Mammary epithelial cell (primary cell): Measurements from ENCODE around the gene TRIM51.

Experiments used
- CTCF ChIP-seq, 2 donors: IDR thresholded peaks in 1 of 2; conservative IDR thresholded peaks in 1 of 2; 2 replicates each; pipeline ENCODE4 v1.5.1; 2011 to 2012; ENCODE audit warnings: inconsistent platforms in 2 of 2, low read length in 2 of 2, mild to moderate bottlenecking in 2 of 2, control low read depth in 1 of 2, low read depth in 1 of 2; ENCODE audit not compliant: insufficient read depth in 1 of 2; ENCODE audit errors: extremely low read depth in 1 of 2
- EZH2 ChIP-seq: IDR thresholded peaks from 2 replicates; pipeline ENCODE4 v1.6.1; 2012; ENCODE audit warnings: low read length, inconsistent platforms, borderline replicate concordance

- TF ChIP-seq EZH2 (no peak), CTCF (conservative IDR thresholded peaks at IDR 0.05 in 1 of 2, IDR thresholded peaks at IDR 0.05 in 1 of 2; ENCODE audit: extremely low read depth in 1 of 2, insufficient read depth in 1 of 2, low read depth in 1 of 2, low read length in 2 of 2) (no peak)
These were observed 34.1 kb upstream of the TRIM51 start for GRCh38 chr11:55849037-55849436.
